HepG2 (cell line): ENCODE results near the gene SLCO1B1. TPM values are rescaled to one million over a fixed set of nuclear protein-coding genes. Genes with fewer than 3 reads are reported as not detected.

ENCODE experiments used
- ATAC-seq: fragments of 200-7000 bp; cut with Tn5 transposase; 3 replicates; pipeline ENCODE4 v1.9.1; 2020; ENCODE audit warnings: mild to moderate bottlenecking, moderate library complexity
- BruUV-seq: library from RNA; stranded (reverse); fragments of 400-500 nt; replicated peaks from 2 replicates; lab custom pipeline; 2021; lab: Mats Ljungman, UMichigan
- CTCF ChIA-PET: fragments of 300-600 bp; formaldehyde crosslinking; extraction: SDS; loops from one replicate; lab custom pipeline; 2021; ENCODE audit warnings: low total read pairs, inconsistent platforms, low intra/inter-chr PET ratio; lab: Yijun Ruan, JAX
- POLR2A ChIA-PET: fragments of 350-600 bp; sonication (Branson Sonifier 250); formaldehyde crosslinking; loops from one replicate; lab custom pipeline; 2020; ENCODE audit warnings: antibody characterized with exemption, inconsistent platforms; lab: Yijun Ruan, JAX
- DNase-seq: peaks from one replicate; pipeline ENCODE4 v3.0.0-alpha.2; 2015; ENCODE audit warnings: low spot score
- FAIRE-seq: peaks from 3 replicates; lab custom pipeline; 2011; peaks lifted over from hg19 to GRCh38; lab: Jason Lieb, UNC
- H2AFZ ChIP-seq: one replicate; pipeline ENCODE4 v1.6.1; 2011; ENCODE audit warnings: low read length, inconsistent platforms
- H3K27ac ChIP-seq: fragments of 300-600 bp; 3 replicates; pipeline ENCODE4 v1.8.0; 2011; ENCODE audit warnings: mixed run types, mild to moderate bottlenecking, mixed read lengths, low read length, inconsistent platforms; ENCODE audit not compliant: insufficient read depth; ENCODE audit errors: extremely low read length
- H3K27me3 ChIP-seq, 2 experiments: fragments of 200-600 bp in 1 of 2; 2 replicates in 1 of 2; 3 replicates in 1 of 2; pipeline versions ENCODE4 v1.6.0 to v1.8.0; 2011; ENCODE audit warnings: low read length in 2 of 2, mild to moderate bottlenecking in 2 of 2, moderate library complexity in 2 of 2, inconsistent platforms in 1 of 2; ENCODE audit not compliant: insufficient read depth in 2 of 2, control insufficient read depth in 1 of 2
- H3K36me3 ChIP-seq, 2 experiments: fragments of 200-600 bp in 1 of 2; replicated peaks in 1 of 2; 2 replicates in 1 of 2; 3 replicates in 1 of 2; pipeline versions ENCODE4 v1.5.1 to v1.8.0; 2011; ENCODE audit warnings: low read length in 2 of 2, inconsistent platforms in 1 of 2; ENCODE audit not compliant: insufficient read depth in 2 of 2, control insufficient read depth in 1 of 2
- H3K4me1 ChIP-seq: 2 replicates; pipeline ENCODE4 v1.5.1; 2012; ENCODE audit warnings: low read length, inconsistent platforms; ENCODE audit not compliant: insufficient read depth
- H3K4me2 ChIP-seq: 2 replicates; pipeline ENCODE4 v1.6.0; 2011; ENCODE audit warnings: low read depth, low read length, inconsistent platforms
- H3K4me3 ChIP-seq, 3 experiments: fragments of 200-600 bp in 1 of 3; sonication (generic), shearing (Covaris generic) in 1 of 3; replicated peaks in 1 of 3; 2 replicates each; pipeline ENCODE4 v1.5.1; 2011 to 2016; ENCODE audit warnings: low read length in 3 of 3, inconsistent platforms in 2 of 3, low read depth in 2 of 3, mild to moderate bottlenecking in 2 of 3, control low read depth in 1 of 3, mixed read lengths in 1 of 3; ENCODE audit not compliant: insufficient read depth in 1 of 3
- H3K79me2 ChIP-seq: one replicate; pipeline ENCODE4 v1.6.1; 2011; ENCODE audit warnings: low read length, inconsistent platforms; ENCODE audit not compliant: insufficient read depth
- H3K9ac ChIP-seq: 2 replicates; pipeline ENCODE4 v1.6.0; 2011; ENCODE audit warnings: mild to moderate bottlenecking, low read depth, low read length, inconsistent platforms; ENCODE audit not compliant: insufficient read depth
- H3K9me3 ChIP-seq: 2 replicates; pipeline ENCODE4 v1.5.1; 2012; ENCODE audit warnings: mild to moderate bottlenecking, low read length
- H4K20me1 ChIP-seq: 2 replicates; pipeline ENCODE4 v1.6.0; 2011; ENCODE audit warnings: inconsistent platforms, mild to moderate bottlenecking, low read length, moderate library complexity; ENCODE audit not compliant: insufficient read depth
- ELF4 ChIP-seq: sonication (generic); formaldehyde crosslinking; IDR thresholded peaks from 2 replicates; pipeline ENCODE4 v1.5.0; 2020; ENCODE audit warnings: missing genetic modification reagents, mild to moderate bottlenecking, moderate library complexity, borderline replicate concordance
- ERF ChIP-seq: IDR thresholded peaks from 2 replicates; pipeline ENCODE4 v1.6.1; 2018; ENCODE audit warnings: missing biosample characterization, missing genetic modification reagents
- FOSL2 ChIP-seq: sonication (generic); formaldehyde crosslinking; IDR thresholded peaks from 2 replicates; pipeline ENCODE4 v1.4.0; 2020; ENCODE audit warnings: missing genetic modification reagents
- GTF3A ChIP-seq: sonication (generic); formaldehyde crosslinking; conservative IDR thresholded peaks from 2 replicates; pipeline ENCODE4 v1.4.0; 2020; ENCODE audit warnings: mild to moderate bottlenecking, missing genetic modification reagents
- HHEX ChIP-seq: IDR thresholded peaks from 2 replicates; pipeline ENCODE4 v1.6.1; 2016; ENCODE audit warnings: control low read depth
- HMG20B ChIP-seq: conservative IDR thresholded peaks from 2 replicates; pipeline ENCODE4 v1.6.1; 2016; ENCODE audit warnings: missing genetic modification reagents, missing compliant biosample characterization
- KAT2B ChIP-seq: fragments of 150-350 bp; IDR thresholded peaks from 2 replicates; pipeline ENCODE4 v1.6.1; 2014; ENCODE audit warnings: low read depth, low read length, borderline replicate concordance
- MTF2 ChIP-seq: sonication (generic); formaldehyde crosslinking; IDR thresholded peaks from 2 replicates; pipeline ENCODE4 v1.5.0; 2020; ENCODE audit warnings: missing genetic modification reagents, borderline replicate concordance
- ZC3H13 ChIP-seq: sonication (generic); formaldehyde crosslinking; IDR thresholded peaks from 2 replicates; pipeline ENCODE4 v1.8.1; 2023; ENCODE audit warnings: mild to moderate bottlenecking, missing genetic modification reagents, moderate library complexity
- ZFX ChIP-seq: sonication (generic); formaldehyde crosslinking; IDR thresholded peaks from 2 replicates; pipeline ENCODE4 v1.4.0; 2020; ENCODE audit warnings: mild to moderate bottlenecking, low read depth, missing genetic modification reagents, moderate library complexity
- ZNF121 ChIP-seq: sonication (generic); formaldehyde crosslinking; IDR thresholded peaks from 2 replicates; pipeline ENCODE4 v1.5.0; 2020; ENCODE audit warnings: mild to moderate bottlenecking, missing genetic modification reagents
- ZNF317 ChIP-seq: sonication (generic); formaldehyde crosslinking; IDR thresholded peaks from 2 replicates; pipeline ENCODE4 v1.5.0; 2020; ENCODE audit warnings: mild to moderate bottlenecking, missing genetic modification reagents
- ZNF484 ChIP-seq: sonication (generic); formaldehyde crosslinking; IDR thresholded peaks from 2 replicates; pipeline ENCODE4 v1.5.1; 2020; ENCODE audit warnings: mild to moderate bottlenecking, low read depth, missing genetic modification reagents, borderline replicate concordance
- ZNF567 ChIP-seq: sonication (generic); formaldehyde crosslinking; IDR thresholded peaks from 2 replicates; pipeline ENCODE4 v1.8.1; 2023; ENCODE audit warnings: mild to moderate bottlenecking, missing genetic modification reagents, borderline replicate concordance
- ZNF749 ChIP-seq: sonication (generic); formaldehyde crosslinking; IDR thresholded peaks from 2 replicates; pipeline ENCODE4 v1.8.0; 2022; ENCODE audit warnings: mild to moderate bottlenecking, missing genetic modification reagents, moderate library complexity, borderline replicate concordance
- WGBS: methylation state at CpG from one replicate; pipeline ENCODE4 v1.1.6; 2017; ENCODE audit warnings: low lambda C conversion rate; 5-methylcytosine and 5-hydroxymethylcytosine counted together
- in situ Hi-C: cut with HindIII; loops from 2 replicates; pipeline ENCODE4 v1.10.0; 2017; ENCODE audit warnings: low pct_unique_long_range_greater_than_20kb; ENCODE audit not compliant: extremely low pct_ligation_motif_present
- intact Hi-C: fragments of 100-400 bp; cut with micrococcal nuclease; formaldehyde crosslinking; loops from one replicate; pipeline ENCODE4 v1.10.0; 2022; ENCODE audit not compliant: unreplicated experiment
- polyA plus RNA-seq, 8 experiments: library from polyadenylated mRNA; depleted of rRNA in 3 of 8; stranded (reverse) in 7 of 8; unstranded in 1 of 8; fragments of >200 nt; fragmentation: Illumina TruSeq in 4 of 8; extraction: Trizol in 4 of 8; gene quantifications; 2 replicates each; pipeline versions ENCODE4 v1.2.1 to v1.2.3, GENCODE V29; 2011 to 2016; ENCODE audit warnings: low read depth in 4 of 8, missing spikeins in 1 of 8, mixed read lengths in 1 of 8; ENCODE audit not compliant: insufficient read depth in 1 of 8
- total RNA-seq, 5 experiments: library from RNA; depleted of rRNA; stranded (reverse); fragments of >200 nt; fragmentation: Illumina TruSeq; extraction: Trizol; gene quantifications; 2 replicates each; pipeline ENCODE4 v1.2.3, GENCODE V29; 2016; ENCODE audit warnings: low read depth in 1 of 5
- TF ChIP-seq, protein P1 (sequence below): sonication (generic); formaldehyde crosslinking; IDR thresholded peaks from 2 replicates; pipeline ENCODE4 v1.5.0; 2020; ENCODE audit warnings: missing genetic modification reagents
- TF ChIP-seq, protein P2 (sequence below): fragments of 450-650 bp; IDR thresholded peaks from 2 replicates; pipeline ENCODE4 v1.6.1; 2017
- TF ChIP-seq, protein P3 (sequence below): sonication (generic); formaldehyde crosslinking; IDR thresholded peaks from 2 replicates; pipeline ENCODE4 v1.8.1; 2022; ENCODE audit warnings: mild to moderate bottlenecking, missing genetic modification reagents
- TF ChIP-seq, protein P4 (sequence below): sonication (generic); formaldehyde crosslinking; IDR thresholded peaks from 2 replicates; pipeline ENCODE4 v1.5.0; 2020; ENCODE audit warnings: missing genetic modification reagents

The SLCO1B1 gene
- total and polyA plus RNA-seq, 2 of the 13 experiments (the other 11 are each of a cell fraction or from before 2014, with no cell fraction given), result not detected

DNA sequence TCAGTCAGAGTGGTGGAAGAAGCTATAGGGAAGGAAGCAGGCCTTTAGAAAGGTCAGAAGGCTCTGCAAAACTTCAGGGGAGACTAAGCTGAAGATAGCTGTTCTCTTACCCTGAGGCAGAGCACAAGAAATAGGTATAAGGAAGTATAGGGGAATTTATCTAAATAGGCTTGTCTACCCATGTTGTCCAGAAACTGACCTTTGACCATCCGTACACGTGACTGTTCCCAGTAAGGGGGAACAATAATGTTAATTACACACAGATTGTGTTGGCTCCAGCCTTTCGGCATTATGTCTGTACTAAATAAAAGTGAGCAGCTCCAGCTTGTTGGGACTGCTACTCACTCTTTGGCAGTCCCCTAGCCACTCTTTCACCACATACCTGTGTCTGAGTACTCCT, 59.0 kb downstream of the SLCO1B1 start:
- H3K36me3 ChIP-seq, result no peaks in the 10 kb centered on the region
- no TSS peak for BruUV-seq
- no peak for TF ChIP-seq ELF4 (CRISPR knock-in tag)
- no peak for TF ChIP-seq ZNF567 (CRISPR knock-in tag)
- TF ChIP-seq FOSL2 (CRISPR knock-in tag), result no peak
- TF ChIP-seq, protein P1, sequence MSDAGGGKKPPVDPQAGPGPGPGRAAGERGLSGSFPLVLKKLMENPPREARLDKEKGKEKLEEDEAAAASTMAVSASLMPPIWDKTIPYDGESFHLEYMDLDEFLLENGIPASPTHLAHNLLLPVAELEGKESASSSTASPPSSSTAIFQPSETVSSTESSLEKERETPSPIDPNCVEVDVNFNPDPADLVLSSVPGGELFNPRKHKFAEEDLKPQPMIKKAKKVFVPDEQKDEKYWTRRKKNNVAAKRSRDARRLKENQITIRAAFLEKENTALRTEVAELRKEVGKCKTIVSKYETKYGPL, result no peak
- TF ChIP-seq, protein P2, sequence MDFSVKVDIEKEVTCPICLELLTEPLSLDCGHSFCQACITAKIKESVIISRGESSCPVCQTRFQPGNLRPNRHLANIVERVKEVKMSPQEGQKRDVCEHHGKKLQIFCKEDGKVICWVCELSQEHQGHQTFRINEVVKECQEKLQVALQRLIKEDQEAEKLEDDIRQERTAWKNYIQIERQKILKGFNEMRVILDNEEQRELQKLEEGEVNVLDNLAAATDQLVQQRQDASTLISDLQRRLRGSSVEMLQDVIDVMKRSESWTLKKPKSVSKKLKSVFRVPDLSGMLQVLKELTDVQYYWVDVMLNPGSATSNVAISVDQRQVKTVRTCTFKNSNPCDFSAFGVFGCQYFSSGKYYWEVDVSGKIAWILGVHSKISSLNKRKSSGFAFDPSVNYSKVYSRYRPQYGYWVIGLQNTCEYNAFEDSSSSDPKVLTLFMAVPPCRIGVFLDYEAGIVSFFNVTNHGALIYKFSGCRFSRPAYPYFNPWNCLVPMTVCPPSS, result no peak
- TF ChIP-seq ZNF121 (CRISPR knock-in tag), result no peak
- TF ChIP-seq, protein P3, sequence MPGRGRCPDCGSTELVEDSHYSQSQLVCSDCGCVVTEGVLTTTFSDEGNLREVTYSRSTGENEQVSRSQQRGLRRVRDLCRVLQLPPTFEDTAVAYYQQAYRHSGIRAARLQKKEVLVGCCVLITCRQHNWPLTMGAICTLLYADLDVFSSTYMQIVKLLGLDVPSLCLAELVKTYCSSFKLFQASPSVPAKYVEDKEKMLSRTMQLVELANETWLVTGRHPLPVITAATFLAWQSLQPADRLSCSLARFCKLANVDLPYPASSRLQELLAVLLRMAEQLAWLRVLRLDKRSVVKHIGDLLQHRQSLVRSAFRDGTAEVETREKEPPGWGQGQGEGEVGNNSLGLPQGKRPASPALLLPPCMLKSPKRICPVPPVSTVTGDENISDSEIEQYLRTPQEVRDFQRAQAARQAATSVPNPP (CRISPR knock-in tag), result no peak
- TF ChIP-seq ZNF317 (CRISPR knock-in tag), result no peak
- no peak for TF ChIP-seq GTF3A (CRISPR knock-in tag)
- TF ChIP-seq ZC3H13 (CRISPR knock-in tag), result no peak
- TF ChIP-seq, protein P4, sequence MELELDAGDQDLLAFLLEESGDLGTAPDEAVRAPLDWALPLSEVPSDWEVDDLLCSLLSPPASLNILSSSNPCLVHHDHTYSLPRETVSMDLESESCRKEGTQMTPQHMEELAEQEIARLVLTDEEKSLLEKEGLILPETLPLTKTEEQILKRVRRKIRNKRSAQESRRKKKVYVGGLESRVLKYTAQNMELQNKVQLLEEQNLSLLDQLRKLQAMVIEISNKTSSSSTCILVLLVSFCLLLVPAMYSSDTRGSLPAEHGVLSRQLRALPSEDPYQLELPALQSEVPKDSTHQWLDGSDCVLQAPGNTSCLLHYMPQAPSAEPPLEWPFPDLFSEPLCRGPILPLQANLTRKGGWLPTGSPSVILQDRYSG (CRISPR knock-in tag), result no peak
- no peak for TF ChIP-seq MTF2 (CRISPR knock-in tag)
- no peak for TF ChIP-seq HMG20B (CRISPR knock-in tag)
- no peak for TF ChIP-seq ZNF484 (CRISPR knock-in tag)
- no peak for TF ChIP-seq HHEX (CRISPR knock-in tag)
- TF ChIP-seq ZFX (CRISPR knock-in tag), result no peak
- TF ChIP-seq ERF (CRISPR knock-in tag), result no peak
- TF ChIP-seq ZNF749 (CRISPR knock-in tag), result no peak
- no peak for TF ChIP-seq KAT2B
- TF ChIP-seq, all 625 proteins: peak for 0
- ChIA-PET POLR2A (no interaction called here), CTCF (no interaction called here)
- in situ Hi-C loops (no loop called here), intact Hi-C loops (no loop called here)
- Histone ChIP-seq H3K9ac (no peak overlapping the region), H3K4me3 (no peak overlapping the region), H2AFZ (no peak overlapping the region), H3K4me1 (no peaks in the 10 kb centered on the region), H4K20me1 (no peaks in the 10 kb centered on the region), H3K79me2 (no peaks in the 10 kb centered on the region), H3K9me3 (peaks cover 6% of the 10 kb centered on the region), H3K27ac (no peak overlapping the region), H3K27me3 (no peaks in the 10 kb centered on the region), H3K4me2 (no peak overlapping the region)
- FAIRE-seq, result no peak
- ATAC-seq, result no peak
- no peak for DNase-seq
- WGBS, result 16% methylated on average over 3 of the region's 3 CpGs
